CD14-positive monocyte (primary cell): ENCODE results near the gene RTL10. TPM values are rescaled to one million over a fixed set of nuclear protein-coding genes. Genes with fewer than 3 reads are reported as not detected.

Experiments
- DNase-seq, 3 donors: peaks; one replicate each; pipeline ENCODE4 v3.0.0-alpha.2; 2011 to 2022
- H2AFZ ChIP-seq: 2 replicates; pipeline ENCODE4 v1.6.0; 2012; ENCODE audit warnings: mild to moderate bottlenecking, low read depth, low read length, inconsistent platforms; ENCODE audit not compliant: insufficient read depth, poor library complexity, severe bottlenecking
- H3K27ac ChIP-seq, 2 donors: 1 replicate in 1 of 2; 2 replicates in 1 of 2; pipeline ENCODE4 v1.5.1; 2012 to 2013; ENCODE audit warnings: low read length in 2 of 2, control low read depth in 1 of 2, inconsistent platforms in 1 of 2, low read depth in 1 of 2, mild to moderate bottlenecking in 1 of 2
- H3K27me3 ChIP-seq, 2 donors: one replicate each; pipeline versions ENCODE4 v1.6.0 to v1.6.1; 2011 to 2013; ENCODE audit warnings: low read length in 2 of 2; ENCODE audit not compliant: control insufficient read depth in 2 of 2, insufficient read depth in 2 of 2
- H3K36me3 ChIP-seq, 2 donors: replicated peaks in 1 of 2; 1 replicate in 1 of 2; 2 replicates in 1 of 2; pipeline versions ENCODE4 v1.5.1 to v1.6.1; 2012 to 2013; ENCODE audit warnings: low read length in 2 of 2, control low read depth in 1 of 2, inconsistent platforms in 1 of 2, mild to moderate bottlenecking in 1 of 2; ENCODE audit not compliant: insufficient read depth in 2 of 2, control insufficient read depth in 1 of 2
- H3K4me1 ChIP-seq, 2 donors: 1 replicate in 1 of 2; 2 replicates in 1 of 2; pipeline versions ENCODE4 v1.5.1 to v1.6.1; 2012 to 2013; ENCODE audit warnings: low read length in 2 of 2, control low read depth in 1 of 2, inconsistent platforms in 1 of 2, mild to moderate bottlenecking in 1 of 2, moderate library complexity in 1 of 2; ENCODE audit not compliant: insufficient read depth in 2 of 2, control insufficient read depth in 1 of 2
- H3K4me2 ChIP-seq: replicated peaks from 2 replicates; pipeline ENCODE3; 2012; ENCODE audit warnings: low read length, moderate library complexity, mild to moderate bottlenecking; ENCODE audit not compliant: poor library complexity, severe bottlenecking; ENCODE audit errors: extremely low read depth
- H3K4me3 ChIP-seq, 3 experiments: fragments of 200-600 bp in 1 of 3; sonication (generic) in 1 of 3; replicated peaks in 1 of 3; 1 replicate in 2 of 3; 2 replicates in 1 of 3; pipeline ENCODE4 v1.5.1; 2011 to 2013; ENCODE audit warnings: low read length in 3 of 3, mild to moderate bottlenecking in 3 of 3, control low read depth in 2 of 3, low read depth in 2 of 3, inconsistent platforms in 1 of 3, moderate library complexity in 1 of 3
- H3K79me2 ChIP-seq: 2 replicates; pipeline ENCODE4 v1.6.0; 2012; ENCODE audit warnings: mild to moderate bottlenecking, control low read depth, inconsistent platforms, low read length, moderate library complexity; ENCODE audit not compliant: insufficient read depth
- H3K9ac ChIP-seq: 2 replicates; pipeline ENCODE4 v1.6.0; 2017; ENCODE audit warnings: low read length, mild to moderate bottlenecking; ENCODE audit not compliant: insufficient read depth, poor library complexity, severe bottlenecking
- H3K9me3 ChIP-seq, 2 donors: replicated peaks in 1 of 2; 1 replicate in 1 of 2; 2 replicates in 1 of 2; pipeline versions ENCODE4 v1.5.1 to v1.6.1; 2012 to 2013; ENCODE audit warnings: low read length in 2 of 2, control low read depth in 1 of 2; ENCODE audit not compliant: control insufficient read depth in 1 of 2, insufficient read depth in 1 of 2
- H4K20me1 ChIP-seq: 2 replicates; pipeline ENCODE4 v1.6.0; 2012; ENCODE audit warnings: mild to moderate bottlenecking, low read length, control low read depth, moderate library complexity; ENCODE audit not compliant: insufficient read depth
- H3K27ac Mint-ChIP-seq, 7 donors: one replicate each; pipeline ENCODE4 v1.8.0; 2020; ENCODE audit warnings: mild to moderate bottlenecking in 7 of 7, mixed read lengths in 7 of 7, moderate library complexity in 6 of 7, inconsistent platforms in 2 of 7
- H3K27me3 Mint-ChIP-seq, 3 donors: one replicate each; pipeline ENCODE4 v1.8.0; 2021 to 2022; ENCODE audit warnings: low read depth in 3 of 3, mild to moderate bottlenecking in 3 of 3, mixed read lengths in 3 of 3, moderate library complexity in 3 of 3, inconsistent platforms in 1 of 3
- H3K36me3 Mint-ChIP-seq, 2 donors: one replicate each; pipeline ENCODE4 v1.8.0; 2020; ENCODE audit warnings: mixed read lengths in 2 of 2, inconsistent platforms in 1 of 2, mild to moderate bottlenecking in 1 of 2
- H3K4me1 Mint-ChIP-seq: one replicate; pipeline ENCODE4 v1.8.0; 2020; ENCODE audit warnings: mild to moderate bottlenecking, mixed read lengths
- H3K4me3 Mint-ChIP-seq, 2 donors: one replicate each; pipeline ENCODE4 v1.8.0; 2020; ENCODE audit warnings: mild to moderate bottlenecking in 2 of 2, mixed read lengths in 2 of 2, moderate library complexity in 1 of 2
- H3K9me3 Mint-ChIP-seq, 7 donors: one replicate each; pipeline ENCODE4 v1.8.0; 2020 to 2022; ENCODE audit warnings: mixed read lengths in 7 of 7, mild to moderate bottlenecking in 6 of 7, moderate library complexity in 6 of 7, inconsistent platforms in 2 of 7
- WGBS: methylation state at CpG from one replicate; pipeline ENCODE4 v1.1.5; 2013; ENCODE audit warnings: missing lambda C conversion rate; ENCODE audit not compliant: insufficient coverage; 5-methylcytosine and 5-hydroxymethylcytosine counted together
- intact Hi-C, 2 donors: fragments of 100-400 bp; cut with micrococcal nuclease; formaldehyde crosslinking; loops; one replicate each; pipeline versions ENCODE4 v1.15.0 to v1.15.1; 2023
- polyA plus RNA-seq, 3 donors: library from polyadenylated mRNA; depleted of rRNA in 1 of 3; unstranded in 2 of 3; stranded (reverse) in 1 of 3; fragments of 300-500 nt in 2 of 3; fragments of >200 nt in 1 of 3; fragmentation: Illumina TruSeq in 2 of 3; gene quantifications; 1 replicate in 2 of 3; 2 replicates in 1 of 3; pipeline ENCODE4 v1.2.3, GENCODE V29; 2012 to 2021
- TF ChIP-seq, protein P1 (sequence below): fragments of 200-600 bp; IDR thresholded peaks from one replicate; pipeline ENCODE4 v1.8.0; 2022; ENCODE audit warnings: antibody characterized with exemption, mild to moderate bottlenecking

RTL10 gene
- polyA plus RNA-seq, 3 donors, result 1.4 to 6.5 (median 1.5) TPM

GRCh38 chr22:19897726-19898125, 43.1 kb upstream of the RTL10 start:
- no peak overlapping the region for H3K4me2 ChIP-seq
- WGBS, result 96% methylated on average over 12 of the region's 16 CpGs
- H3K4me3 ChIP-seq, result no peak overlapping the region
- H3K9me3 ChIP-seq, result no peaks in the 10 kb centered on the region
- Mint-ChIP-seq H3K9me3 (no peaks in the 10 kb centered on the region), H3K27ac (no peak overlapping the region), H3K36me3 (peaks cover 74 to 93% of the 10 kb centered on the region in 2 donors), H3K4me3 (no peak overlapping the region), H3K4me1 (peaks cover 2% of the 10 kb centered on the region), H3K27me3 (peaks cover 0 to 2% (median 0%) of the 10 kb centered on the region in 3 donors)
- no peak for DNase-seq
- H3K36me3 ChIP-seq, result peaks cover 75 to 99% of the 10 kb centered on the region in 2 donors
- no peaks in the 10 kb centered on the region for H3K27me3 ChIP-seq
- TF ChIP-seq, protein P1, sequence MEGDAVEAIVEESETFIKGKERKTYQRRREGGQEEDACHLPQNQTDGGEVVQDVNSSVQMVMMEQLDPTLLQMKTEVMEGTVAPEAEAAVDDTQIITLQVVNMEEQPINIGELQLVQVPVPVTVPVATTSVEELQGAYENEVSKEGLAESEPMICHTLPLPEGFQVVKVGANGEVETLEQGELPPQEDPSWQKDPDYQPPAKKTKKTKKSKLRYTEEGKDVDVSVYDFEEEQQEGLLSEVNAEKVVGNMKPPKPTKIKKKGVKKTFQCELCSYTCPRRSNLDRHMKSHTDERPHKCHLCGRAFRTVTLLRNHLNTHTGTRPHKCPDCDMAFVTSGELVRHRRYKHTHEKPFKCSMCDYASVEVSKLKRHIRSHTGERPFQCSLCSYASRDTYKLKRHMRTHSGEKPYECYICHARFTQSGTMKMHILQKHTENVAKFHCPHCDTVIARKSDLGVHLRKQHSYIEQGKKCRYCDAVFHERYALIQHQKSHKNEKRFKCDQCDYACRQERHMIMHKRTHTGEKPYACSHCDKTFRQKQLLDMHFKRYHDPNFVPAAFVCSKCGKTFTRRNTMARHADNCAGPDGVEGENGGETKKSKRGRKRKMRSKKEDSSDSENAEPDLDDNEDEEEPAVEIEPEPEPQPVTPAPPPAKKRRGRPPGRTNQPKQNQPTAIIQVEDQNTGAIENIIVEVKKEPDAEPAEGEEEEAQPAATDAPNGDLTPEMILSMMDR, result no peak
- no peaks in the 10 kb centered on the region for H3K4me1 ChIP-seq
- no peak overlapping the region for H2AFZ ChIP-seq
- H3K27ac ChIP-seq, result no peak overlapping the region
- no peaks in the 10 kb centered on the region for H3K79me2 ChIP-seq
- peaks cover 6% of the 10 kb centered on the region for H4K20me1 ChIP-seq
- intact Hi-C loops, result no loop called here
- H3K9ac ChIP-seq, result no peak overlapping the region

- H3K4me3 Mint-ChIP-seq, result no peak overlapping the region
- H3K9me3 Mint-ChIP-seq, result peaks cover 0 to 2% (median 0%) of the 10 kb centered on the region in 7 donors
- no peak overlapping the region for H3K4me2 ChIP-seq
- intact Hi-C loops, result no loop called here
- H3K27me3 Mint-ChIP-seq, result peaks cover 2 to 7% (median 6%) of the 10 kb centered on the region in 3 donors
- H2AFZ ChIP-seq, result no peak overlapping the region
- peaks cover 67 to 90% of the 10 kb centered on the region in 2 donors for H3K36me3 ChIP-seq
- no peaks in the 10 kb centered on the region for H3K79me2 ChIP-seq
- H3K4me1 Mint-ChIP-seq, result peaks cover 10% of the 10 kb centered on the region
- peaks cover 6% of the 10 kb centered on the region for H4K20me1 ChIP-seq
- no peak overlapping the region for H3K4me3 ChIP-seq
- DNase-seq, result no peak
- no peaks in the 10 kb centered on the region for H3K9me3 ChIP-seq
- TF ChIP-seq, protein P1, result no peak
- WGBS, result 89% methylated on average over 11 of the region's 15 CpGs
- H3K27ac ChIP-seq, result no peak overlapping the region
- H3K9ac ChIP-seq, result no peak overlapping the region
- H3K36me3 Mint-ChIP-seq, result peaks cover 74 to 90% of the 10 kb centered on the region in 2 donors
- H3K4me1 ChIP-seq, result peaks cover 6 to 8% of the 10 kb centered on the region in 2 donors
- H3K27ac Mint-ChIP-seq, result no peak overlapping the region
- H3K27me3 ChIP-seq, result no peaks in the 10 kb centered on the region
Observed at GRCh38 chr22:19896665-19897355, 42.1 kb upstream of the RTL10 start.
